Activated B cell treated with CpG ODN at 0.5 μM for 24 hours (primary cell): Measurements from ENCODE around the gene SIGLEC1. TPM values are rescaled to one million over a fixed set of nuclear protein-coding genes. Genes with fewer than 3 reads are reported as not detected.
A peak's percentile ranks its signal among the peaks of the same experiment; 100 is the strongest.

Experiments used
- ATAC-seq: fragments of 200-7000 bp; cut with Tn5 transposase; one replicate; pipeline ENCODE4 v1.10.0; 2021; ENCODE audit warnings: low read depth, mild to moderate bottlenecking, moderate library complexity
- CTCF ChIA-PET: fragments of 350-600 bp; sonication (Branson Sonifier 250); formaldehyde crosslinking; loops from one replicate; lab custom pipeline; 2021; ENCODE audit warnings: antibody characterized with exemption; lab: Charles Lee
- POLR2A ChIA-PET: fragments of 350-600 bp; sonication (Branson Sonifier 250); formaldehyde crosslinking; loops from one replicate; lab custom pipeline; 2021; ENCODE audit warnings: antibody characterized with exemption; lab: Charles Lee
- DNase-seq: peaks from one replicate; pipeline ENCODE4 v3.0.0; 2022
- H3K27ac Mint-ChIP-seq: one replicate; pipeline ENCODE4 v1.8.0; 2020; ENCODE audit warnings: mixed read lengths
- H3K27me3 Mint-ChIP-seq: one replicate; pipeline ENCODE4 v1.8.0; 2021; ENCODE audit warnings: mixed read lengths
- H3K36me3 Mint-ChIP-seq: one replicate; pipeline ENCODE4 v1.8.0; 2021; ENCODE audit warnings: low read depth, mixed read lengths
- H3K4me1 Mint-ChIP-seq: one replicate; pipeline ENCODE4 v1.8.0; 2021; ENCODE audit warnings: mixed read lengths
- H3K4me3 Mint-ChIP-seq: one replicate; pipeline ENCODE4 v1.8.0; 2020; ENCODE audit warnings: mild to moderate bottlenecking, mixed read lengths
- H3K9me3 Mint-ChIP-seq: one replicate; pipeline ENCODE4 v1.8.0; 2020; ENCODE audit warnings: mixed read lengths
- intact Hi-C: fragments of 100-400 bp; cut with micrococcal nuclease; formaldehyde crosslinking; loops from one replicate; pipeline ENCODE4 v1.15.1; 2024
- total RNA-seq: library from RNA; stranded (reverse); gene quantifications from 2 replicates; pipeline ENCODE4 v1.2.3, GENCODE V29; 2022
- TF ChIP-seq, protein P1 (sequence below): fragments of 200-600 bp; IDR thresholded peaks from one replicate; pipeline ENCODE4 v1.8.0; 2022; ENCODE audit warnings: antibody characterized with exemption, mild to moderate bottlenecking

The SIGLEC1 gene
- total RNA-seq: not detected in 2 replicates

DNA sequence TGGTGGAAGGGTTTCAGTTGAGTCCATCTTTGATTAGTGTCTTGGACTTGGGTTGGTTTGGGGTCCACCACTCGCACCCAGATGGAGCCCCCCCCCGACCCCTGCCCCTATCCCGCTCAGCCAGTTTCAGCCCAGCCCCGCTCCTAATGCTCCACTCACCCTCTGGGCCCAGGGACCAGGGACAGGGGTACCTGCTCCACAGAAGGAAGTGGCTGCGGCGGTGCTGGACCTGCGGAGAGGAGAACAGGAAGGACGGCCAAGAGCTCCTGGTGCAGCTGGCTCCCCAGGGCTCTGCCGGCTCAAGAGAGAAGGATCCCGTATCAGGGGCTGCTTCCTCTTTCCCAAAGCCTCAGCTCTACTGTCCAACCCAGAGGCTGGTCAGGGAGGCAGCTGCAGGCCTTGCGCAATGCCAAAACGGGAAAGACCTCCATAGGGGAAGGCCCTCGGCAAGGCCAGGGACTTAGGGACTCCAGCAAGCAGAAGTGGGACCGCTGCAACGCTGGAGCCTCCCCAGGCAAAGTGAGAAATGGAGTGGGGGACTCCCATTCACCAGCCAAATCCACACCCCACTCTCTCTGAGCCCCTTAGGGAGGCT, at the start of gene SIGLEC1:
Gene SIGLEC1, minus strand, starts transcription at position 322 of the 595 bp plus-strand sequence. CDS start 5,472 bp downstream, outside the sequence.
- H3K9me3 Mint-ChIP-seq: no peaks in the 10 kb centered on the region
- H3K27ac Mint-ChIP-seq: no peak within 1 kb of the TSS
- peaks cover 4% of the 10 kb centered on the region for H3K27me3 Mint-ChIP-seq
- no peaks in the 10 kb centered on the region for H3K4me1 Mint-ChIP-seq
- POLR2A ChIA-PET: interaction anchor here (0.7 kb wide), 1 partner anchor 251 kb away, joined by 6 read pairs; no protein-coding TSS in a partner anchor
- no peak for DNase-seq
- no peak for ATAC-seq
- intact Hi-C loops: no loop called here
- no peak within 1 kb of the TSS for H3K4me3 Mint-ChIP-seq
- TF ChIP-seq, protein P1, sequence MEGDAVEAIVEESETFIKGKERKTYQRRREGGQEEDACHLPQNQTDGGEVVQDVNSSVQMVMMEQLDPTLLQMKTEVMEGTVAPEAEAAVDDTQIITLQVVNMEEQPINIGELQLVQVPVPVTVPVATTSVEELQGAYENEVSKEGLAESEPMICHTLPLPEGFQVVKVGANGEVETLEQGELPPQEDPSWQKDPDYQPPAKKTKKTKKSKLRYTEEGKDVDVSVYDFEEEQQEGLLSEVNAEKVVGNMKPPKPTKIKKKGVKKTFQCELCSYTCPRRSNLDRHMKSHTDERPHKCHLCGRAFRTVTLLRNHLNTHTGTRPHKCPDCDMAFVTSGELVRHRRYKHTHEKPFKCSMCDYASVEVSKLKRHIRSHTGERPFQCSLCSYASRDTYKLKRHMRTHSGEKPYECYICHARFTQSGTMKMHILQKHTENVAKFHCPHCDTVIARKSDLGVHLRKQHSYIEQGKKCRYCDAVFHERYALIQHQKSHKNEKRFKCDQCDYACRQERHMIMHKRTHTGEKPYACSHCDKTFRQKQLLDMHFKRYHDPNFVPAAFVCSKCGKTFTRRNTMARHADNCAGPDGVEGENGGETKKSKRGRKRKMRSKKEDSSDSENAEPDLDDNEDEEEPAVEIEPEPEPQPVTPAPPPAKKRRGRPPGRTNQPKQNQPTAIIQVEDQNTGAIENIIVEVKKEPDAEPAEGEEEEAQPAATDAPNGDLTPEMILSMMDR: no peak
- CTCF ChIA-PET: no interaction called here
- H3K36me3 Mint-ChIP-seq: no peaks in the 10 kb centered on the region

DNA sequence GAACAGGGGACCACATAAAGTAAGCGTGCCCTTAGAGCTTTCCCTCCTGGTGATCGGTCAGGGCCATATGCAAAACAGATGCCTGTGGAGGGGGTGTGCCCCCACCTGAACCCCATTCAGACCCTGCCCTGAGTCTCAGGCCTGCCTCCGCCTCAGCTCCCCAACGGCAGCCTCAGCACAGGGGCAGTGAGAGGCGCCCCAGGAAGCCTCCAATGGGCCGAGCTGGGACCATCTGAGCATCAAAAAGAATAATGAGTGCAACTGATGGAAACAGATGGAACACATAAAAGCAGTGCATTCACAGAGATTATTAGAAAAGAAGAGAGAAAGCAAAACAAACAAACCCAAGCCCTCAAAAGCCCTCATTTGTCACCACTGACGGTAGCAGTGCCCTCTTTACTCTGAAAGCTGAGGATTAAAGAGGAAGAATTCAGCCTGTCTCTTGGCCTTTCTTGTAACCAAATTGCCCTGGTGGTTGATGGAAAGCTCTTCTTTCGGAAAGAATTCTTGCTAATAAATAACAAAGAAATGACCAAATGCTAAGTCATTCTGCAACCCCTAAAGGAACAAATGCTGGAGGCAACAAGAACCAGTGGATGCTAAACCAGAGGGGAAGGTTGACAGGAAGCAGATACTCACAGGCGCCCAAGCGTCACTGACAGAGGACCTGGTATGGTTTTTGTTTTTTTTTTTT, 48.4 kb upstream of the SIGLEC1 start:
- Mint-ChIP-seq H3K9me3 (no peaks in the 10 kb centered on the region), H3K4me3 (no peak overlapping the region), H3K36me3 (peaks cover 17% of the 10 kb centered on the region), H3K27me3 (no peaks in the 10 kb centered on the region), H3K27ac (no peak overlapping the region), H3K4me1 (peaks cover 17% of the 10 kb centered on the region)
- ATAC-seq: peak; percentile 37
- TF ChIP-seq, protein P1: no peak
- DNase-seq: no peak
- ChIA-PET POLR2A (interaction anchor here (0.7 to 1.6 kb wide), 2 partner anchors 26 to 590 kb away, joined by 4 to 5 read pairs; partner anchors contain the start of gene CENPB), CTCF (no interaction called here)
- intact Hi-C loops: loop anchor here (10.0 kb wide), 1 partner anchor 556 kb away; the partner anchor contains the start of genes DDRGK1 and ITPA

DNA sequence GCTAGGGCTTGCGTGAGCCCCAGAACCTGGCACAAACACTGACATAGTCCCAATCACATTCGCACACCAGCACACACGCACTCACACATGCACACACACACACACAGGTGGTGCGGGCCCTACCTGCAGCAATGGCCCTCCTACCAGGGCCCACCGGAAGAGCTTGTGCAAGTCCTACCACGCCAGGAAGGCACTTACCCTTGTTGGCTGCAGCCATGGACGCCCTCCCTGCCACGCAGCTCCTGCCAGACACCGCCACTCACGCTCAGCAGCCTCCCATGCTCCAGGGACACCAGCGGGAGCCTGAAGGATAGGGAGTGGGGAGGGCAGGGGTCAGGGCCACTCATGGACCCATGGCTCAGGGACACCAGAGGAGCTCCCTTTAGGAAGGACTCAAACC, 47.5 kb upstream of the SIGLEC1 start:
- Mint-ChIP-seq H3K4me1 (peaks cover 11% of the 10 kb centered on the region), H3K9me3 (no peaks in the 10 kb centered on the region), H3K4me3 (no peak overlapping the region), H3K36me3 (peaks cover 18% of the 10 kb centered on the region), H3K27me3 (no peaks in the 10 kb centered on the region), H3K27ac (no peak overlapping the region)
- CTCF ChIA-PET: no interaction called here
- POLR2A ChIA-PET: interaction anchor here (1.6 kb wide), 1 partner anchor 27 kb away, joined by 4 read pairs; the partner anchor contains the start of gene CENPB
- no peak for ATAC-seq
- TF ChIP-seq, protein P1: no peak
- DNase-seq: no peak
- intact Hi-C loops: loop anchor here (10.0 kb wide), 1 partner anchor 555 kb away; the partner anchor contains the start of genes DDRGK1 and ITPA

DNA sequence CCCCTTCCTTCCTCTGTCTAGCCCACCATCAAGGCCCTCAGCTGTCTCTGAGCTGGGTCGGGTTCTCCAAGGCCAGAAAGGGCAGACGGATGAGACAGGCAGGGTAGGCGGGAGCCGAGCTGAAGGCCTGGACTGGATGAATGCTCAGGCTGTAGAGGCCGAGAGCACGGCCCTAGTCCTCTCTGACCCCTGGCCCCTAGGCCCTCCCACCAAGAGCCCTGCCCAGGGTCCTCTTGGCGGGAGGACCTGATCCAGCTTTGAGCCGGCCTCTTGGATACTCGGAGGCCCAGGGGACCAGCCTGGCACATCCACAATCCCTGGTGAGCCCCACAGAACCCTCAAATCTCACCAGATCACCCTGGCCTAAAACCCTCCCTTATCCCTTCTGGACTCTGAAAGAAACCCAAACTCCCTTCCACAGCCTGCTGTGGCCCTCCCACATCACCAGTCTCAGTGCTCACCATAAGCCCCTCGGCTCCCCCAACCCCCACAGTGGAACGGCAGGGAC, 47.0 kb upstream of the SIGLEC1 start:
- POLR2A ChIA-PET: interaction anchor here (1.6 kb wide), 1 partner anchor 27 kb away, joined by 4 read pairs; the partner anchor contains the start of gene CENPB
- no peak for ATAC-seq
- Mint-ChIP-seq H3K9me3 (no peaks in the 10 kb centered on the region), H3K4me3 (no peak overlapping the region), H3K27ac (no peak overlapping the region), H3K36me3 (peaks cover 21% of the 10 kb centered on the region), H3K27me3 (no peaks in the 10 kb centered on the region), H3K4me1 (peaks cover 11% of the 10 kb centered on the region)
- intact Hi-C loops: no loop called here
- TF ChIP-seq, protein P1: no peak
- CTCF ChIA-PET: no interaction called here
- no peak for DNase-seq

DNA sequence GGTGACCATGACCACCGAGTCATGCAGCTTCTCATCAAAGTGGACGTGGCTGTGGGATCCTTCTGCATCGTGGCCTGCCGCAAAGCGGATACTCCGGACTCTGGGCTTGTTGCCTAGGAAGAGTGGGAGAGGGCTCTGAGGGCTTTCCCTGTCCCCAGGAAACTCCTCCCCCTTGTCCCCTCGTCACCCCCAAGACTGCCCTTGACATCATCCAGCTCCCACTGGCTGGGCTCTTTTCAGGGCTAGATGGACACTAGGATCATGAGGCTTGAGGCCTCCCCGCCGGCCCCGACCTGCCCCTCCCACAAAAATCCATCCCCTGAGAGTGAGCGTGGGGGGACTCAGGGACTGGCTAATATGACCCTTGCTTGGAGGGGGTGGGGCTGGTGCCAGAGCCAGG, 46.2 kb upstream of the SIGLEC1 start:
- Mint-ChIP-seq H3K27ac (no peak overlapping the region), H3K4me1 (peaks cover 11% of the 10 kb centered on the region), H3K9me3 (no peaks in the 10 kb centered on the region), H3K27me3 (no peaks in the 10 kb centered on the region), H3K36me3 (peaks cover 21% of the 10 kb centered on the region), H3K4me3 (no peak overlapping the region)
- ChIA-PET POLR2A (no interaction called here), CTCF (no interaction called here)
- DNase-seq (no peak), ATAC-seq (no peak)
- intact Hi-C loops: no loop called here
- TF ChIP-seq, protein P1: no peak
